ENCODE measurements around the gene PANX3. TPM values are rescaled to one million over a fixed set of nuclear protein-coding genes. Genes with fewer than 3 reads are reported as not detected.

Gene PANX3, protein sequence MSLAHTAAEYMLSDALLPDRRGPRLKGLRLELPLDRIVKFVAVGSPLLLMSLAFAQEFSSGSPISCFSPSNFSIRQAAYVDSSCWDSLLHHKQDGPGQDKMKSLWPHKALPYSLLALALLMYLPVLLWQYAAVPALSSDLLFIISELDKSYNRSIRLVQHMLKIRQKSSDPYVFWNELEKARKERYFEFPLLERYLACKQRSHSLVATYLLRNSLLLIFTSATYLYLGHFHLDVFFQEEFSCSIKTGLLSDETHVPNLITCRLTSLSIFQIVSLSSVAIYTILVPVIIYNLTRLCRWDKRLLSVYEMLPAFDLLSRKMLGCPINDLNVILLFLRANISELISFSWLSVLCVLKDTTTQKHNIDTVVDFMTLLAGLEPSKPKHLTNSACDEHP
- not detected in 2 replicates for total RNA-seq

DNA sequence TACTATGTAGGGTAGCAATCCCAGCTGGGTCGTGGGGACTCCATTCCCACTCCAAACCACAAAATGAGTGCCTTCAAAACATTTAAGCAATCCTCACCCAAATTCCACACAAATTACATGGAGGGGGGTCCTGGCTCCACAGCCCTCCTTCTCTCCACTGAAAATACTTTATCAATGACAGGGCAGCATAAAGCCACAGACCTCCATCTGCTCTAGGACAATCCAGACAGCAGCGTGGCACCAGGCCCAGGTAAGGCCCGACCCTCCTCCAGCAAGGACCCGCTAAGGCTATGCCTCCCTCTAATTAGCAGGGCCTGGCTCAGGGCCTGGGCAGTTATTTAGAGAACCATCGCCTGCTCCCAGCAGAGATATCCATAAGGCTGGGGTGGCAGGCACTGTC is at the start of gene PANX3:
TSS of gene PANX3 (plus strand) at position 365 of the 400 bp plus-strand sequence. CDS start 129 bp downstream, outside the sequence.

DNA sequence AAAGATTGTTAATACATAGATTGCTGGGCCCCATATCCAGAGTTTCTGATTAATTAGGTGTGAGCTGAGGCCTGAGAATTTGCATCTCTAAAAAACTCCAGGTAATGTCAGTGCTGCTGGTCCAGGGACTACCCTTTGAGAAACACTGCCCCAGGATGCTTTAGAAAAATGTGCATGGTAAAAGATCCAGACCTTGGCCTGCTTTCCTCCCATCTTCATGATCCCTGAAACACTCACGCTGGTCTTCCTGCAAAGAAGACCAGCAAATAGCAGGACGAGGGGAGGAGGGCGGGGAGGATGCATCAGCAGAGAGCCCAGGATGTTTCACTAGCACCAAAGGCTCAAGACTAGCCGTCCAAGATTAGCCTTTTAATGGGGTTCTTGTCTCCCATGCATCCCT is 41.5 kb upstream of the PANX3 start, which contains the start of gene OR8A1:
TSS of gene OR8A1 (plus strand) at position 301 of the 400 bp plus-strand sequence. CDS start 123 bp downstream, outside the sequence.

DNA sequence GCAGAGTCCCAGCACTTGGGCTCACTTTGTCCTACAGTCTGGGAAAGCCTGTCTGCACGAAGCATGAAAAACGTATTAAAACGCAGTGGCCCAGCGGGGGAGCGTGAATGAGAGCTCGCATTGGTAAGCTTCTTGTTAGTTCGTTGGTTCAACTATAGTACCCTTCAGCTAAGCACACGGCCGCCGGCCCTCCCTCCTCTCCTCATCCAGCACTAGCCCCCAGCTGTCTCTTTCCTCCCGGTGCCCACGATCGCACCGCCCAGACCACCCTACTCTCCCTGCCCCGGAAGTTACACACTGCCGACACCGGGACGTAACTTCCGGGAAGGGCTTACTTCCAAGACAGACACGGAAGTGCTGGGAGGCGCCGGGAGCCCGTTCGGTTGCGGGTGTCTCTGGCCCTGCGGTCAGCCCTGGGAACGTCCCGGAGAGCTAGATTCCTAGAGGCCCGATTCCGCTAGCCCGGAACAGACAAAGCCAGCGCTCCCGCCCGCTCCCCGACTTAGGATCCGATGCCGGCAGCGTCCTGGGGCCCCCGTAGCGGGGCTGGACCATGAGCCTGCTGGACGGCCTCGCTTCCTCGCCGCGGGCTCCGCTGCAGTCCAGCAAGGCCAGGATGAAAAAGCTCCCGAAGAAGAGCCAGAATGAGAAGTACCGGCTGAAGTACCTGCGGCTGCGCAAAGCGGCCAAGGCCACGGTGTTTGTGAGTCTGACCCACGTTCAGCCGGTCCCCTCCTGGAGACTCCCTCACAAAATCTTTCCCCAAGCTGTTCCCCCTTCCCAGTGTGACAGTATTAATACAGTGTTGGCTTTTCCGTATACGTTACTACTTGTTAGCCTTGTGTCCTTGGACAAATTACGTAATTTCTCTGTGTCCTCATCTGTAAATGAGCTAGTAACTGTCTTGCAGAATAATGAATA is 11.6 kb downstream of the PANX3 start, which contains the start of gene TBRG1:
TSS of gene TBRG1 (plus strand) at position 334 of the 921 bp plus-strand sequence. CDS start at position 554, 220 bp downstream.

Small RNA genes within 50 kb of the gene (small RNA-seq; reads per million reads assigned to genes)
- not detected for gene RNA5SP352

Other genes starting within 250 kb of the PANX3 start
- gene OR8B2, start 226.9 kb upstream of the PANX3 start, total RNA-seq = not detected in 2 replicates
- gene OR8B3, start 212.4 kb upstream of the PANX3 start, total RNA-seq = not detected in 2 replicates
- not detected in 2 replicates for gene OR8B4, start 186.6 kb upstream of the PANX3 start, total RNA-seq
- gene OR8B8, start 165.7 kb upstream of the PANX3 start, total RNA-seq = not detected in 2 replicates
- not detected in 2 replicates for gene OR8B12, start 67.8 kb upstream of the PANX3 start, total RNA-seq
- gene OR8A1, start 41.4 kb upstream of the PANX3 start, total RNA-seq = not detected in 2 replicates
- 17.6 and 18.3 TPM in 2 replicates for gene TBRG1, start 11.4 kb downstream of the PANX3 start, total RNA-seq
- 12.9 and 14.7 TPM in 2 replicates for gene SIAE, start 62.3 kb downstream of the PANX3 start, total RNA-seq
- 7.5 and 8.6 TPM in 2 replicates for gene SPA17, start 62.5 kb downstream of the PANX3 start, total RNA-seq
- gene NRGN, start 128.5 kb downstream of the PANX3 start, total RNA-seq = 2.6 and 4.8 TPM in 2 replicates
- 0.33 and 0.86 TPM in 2 replicates for gene VSIG2, start 140.8 kb downstream of the PANX3 start, total RNA-seq
- gene ESAM, start 150.9 kb downstream of the PANX3 start, total RNA-seq = 114 and 190 TPM in 2 replicates
- gene MSANTD2, start 189.0 kb downstream of the PANX3 start, total RNA-seq = 15.4 and 15.8 TPM in 2 replicates